ENCODE measurements around the gene KCMF1.
"Not testable (repeated sequence)": the region's sequence is repeated elsewhere in the genome, so short reads cannot be mapped to it uniquely, and the experiment has no call there.

KCMF1 gene

GRCh38 chr2:84970868-84971509 is at the start of gene KCMF1:
TSS of gene KCMF1 (plus strand) at chr2:84971161. CDS start at chr2:84971452, 291 bp downstream.
- FAIRE-seq = no peak

GRCh38 chr2:84923009-84923408 is 48.0 kb upstream of the KCMF1 start:
- no peak for FAIRE-seq

- FAIRE-seq = no peak
Measured at GRCh38 chr2:84924173-84925106, 46.5 kb upstream of the KCMF1 start.

DNA sequence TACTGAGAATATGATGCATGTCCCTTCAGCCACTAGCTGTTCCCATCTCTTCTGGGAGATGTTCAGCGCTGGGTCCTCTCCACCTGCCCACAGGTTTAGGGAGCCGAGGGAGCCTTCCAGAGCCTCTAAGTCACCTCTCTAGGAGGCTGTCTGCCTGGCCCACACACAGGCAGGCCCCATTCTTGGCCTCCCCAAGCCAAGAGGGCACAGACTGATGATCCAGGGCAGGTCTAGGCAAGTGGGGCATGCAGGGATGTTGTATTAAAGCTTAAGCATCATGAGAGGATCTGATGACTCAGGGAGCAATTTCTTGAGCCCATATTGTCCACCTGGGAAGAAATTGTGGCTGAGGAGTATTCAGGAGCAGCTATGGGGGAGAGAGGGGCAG is 45.6 kb upstream of the KCMF1 start:
- no peak for FAIRE-seq

- FAIRE-seq = no peak
Measured at GRCh38 chr2:84925724-84926376, 45.1 kb upstream of the KCMF1 start.

DNA sequence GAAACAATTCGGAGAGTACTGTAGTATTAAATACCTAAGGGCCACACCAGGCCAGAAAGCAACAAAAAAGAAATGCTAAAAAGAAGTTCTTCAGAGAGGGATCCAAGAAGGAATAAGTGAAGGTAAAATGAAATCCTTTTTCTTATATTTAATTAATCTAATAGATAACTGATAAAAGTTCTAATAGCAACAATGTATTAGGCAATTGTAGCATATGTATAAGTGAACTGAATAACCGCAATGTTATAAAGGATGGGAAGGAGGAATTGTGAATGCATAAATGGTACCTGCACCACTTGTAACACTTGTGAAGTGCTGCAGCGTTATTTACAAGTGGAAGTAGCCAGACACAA is 43.7 kb upstream of the KCMF1 start:
- no peak for FAIRE-seq

- FAIRE-seq = no peak
Measured at GRCh38 chr2:84931384-84931821, 39.6 kb upstream of the KCMF1 start.

GRCh38 chr2:84938194-84938879 is 32.6 kb upstream of the KCMF1 start:
- no peak for FAIRE-seq

DNA sequence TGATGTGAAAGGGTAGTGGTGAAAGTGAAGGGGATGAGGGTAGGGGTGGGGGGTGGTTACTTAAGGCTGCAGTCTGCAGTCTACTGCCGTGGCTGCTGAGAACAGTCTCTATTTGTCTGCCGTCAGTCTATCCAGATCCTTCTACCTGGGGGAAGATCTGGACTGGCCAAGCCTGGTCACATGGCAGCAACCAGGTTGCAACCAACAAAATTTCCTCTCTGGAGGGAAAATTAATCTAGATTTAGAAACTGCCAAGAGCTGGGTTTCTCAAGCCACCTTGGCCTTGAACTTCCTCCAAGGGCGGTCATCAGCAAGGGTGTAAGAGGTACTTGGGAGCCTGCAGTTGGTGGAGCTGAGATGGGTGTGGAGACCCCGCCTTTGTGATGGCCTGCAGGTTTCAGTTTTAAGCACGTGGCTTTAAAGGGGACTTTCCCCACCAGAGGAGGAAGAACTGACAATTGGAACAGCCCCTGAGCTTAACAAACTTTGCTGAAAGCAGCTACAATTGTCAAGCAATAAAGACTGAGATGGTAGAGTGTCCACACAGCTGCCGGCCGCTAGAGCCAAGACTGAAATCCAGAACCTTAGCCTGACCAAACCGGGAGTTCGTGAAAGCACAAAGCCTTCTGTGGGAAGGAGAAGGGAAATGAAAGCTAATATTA is 31.4 kb upstream of the KCMF1 start:
- no peak for FAIRE-seq

DNA sequence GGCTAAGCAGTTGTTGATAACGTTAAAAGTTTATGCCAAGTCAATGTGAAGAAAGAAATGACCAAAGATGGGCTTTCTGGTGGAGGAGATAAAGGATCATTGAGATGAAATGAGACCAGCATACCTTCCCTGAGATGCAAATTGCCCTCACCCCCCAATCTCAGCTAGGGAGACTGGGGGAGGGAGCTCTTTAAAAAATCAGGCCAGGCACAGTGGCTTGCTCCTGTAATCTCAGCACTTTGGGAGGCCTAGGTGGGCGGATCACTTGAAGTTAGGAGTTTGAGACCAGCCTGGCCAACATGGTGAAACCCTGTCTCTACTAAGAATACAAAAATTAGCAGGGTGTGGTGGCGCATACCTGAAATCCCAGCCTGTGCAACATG is 30.9 kb upstream of the KCMF1 start:
- no peak for FAIRE-seq

- FAIRE-seq = no peak
Measured at GRCh38 chr2:84940831-84941412, 30.0 kb upstream of the KCMF1 start.

GRCh38 chr2:84942166-84942565 is 28.8 kb upstream of the KCMF1 start:
- FAIRE-seq = no peak

GRCh38 chr2:84942964-84943421 is 28.0 kb upstream of the KCMF1 start:
- FAIRE-seq = no peak

DNA sequence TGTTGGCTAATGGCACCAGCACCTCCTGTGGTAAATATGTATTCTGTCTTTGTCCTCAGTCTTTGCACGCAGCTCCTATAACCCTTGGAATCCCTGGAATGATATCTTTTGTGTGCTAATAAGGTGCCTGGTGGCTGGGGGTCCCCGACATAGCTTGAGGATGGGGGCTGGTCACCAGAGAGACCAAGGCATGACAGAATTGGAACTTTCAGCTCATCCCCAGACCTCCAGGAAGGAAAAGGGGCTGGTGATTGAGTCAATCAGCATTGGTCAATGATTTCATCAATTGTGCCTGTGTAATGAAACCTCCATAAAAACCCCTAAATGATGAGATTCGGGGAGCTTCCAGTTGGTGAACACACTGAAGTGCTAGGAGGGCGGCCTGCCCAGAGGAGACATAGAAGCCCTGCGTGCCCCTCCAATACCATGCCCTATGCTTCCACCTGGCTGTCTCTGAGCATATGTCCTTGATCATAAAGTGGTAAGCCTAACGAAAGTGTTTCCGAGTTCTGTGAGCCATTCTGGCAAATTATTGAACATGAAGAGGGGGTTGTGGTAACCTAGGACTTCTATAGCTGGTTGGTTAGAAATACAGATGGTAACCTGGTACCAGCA is 26.6 kb upstream of the KCMF1 start:
- FAIRE-seq = no peak

GRCh38 chr2:84945838-84946203 is 25.1 kb upstream of the KCMF1 start:
- FAIRE-seq = not testable (repeated sequence)

GRCh38 chr2:84946204-84947009 is 24.6 kb upstream of the KCMF1 start:
- no peak for FAIRE-seq

DNA sequence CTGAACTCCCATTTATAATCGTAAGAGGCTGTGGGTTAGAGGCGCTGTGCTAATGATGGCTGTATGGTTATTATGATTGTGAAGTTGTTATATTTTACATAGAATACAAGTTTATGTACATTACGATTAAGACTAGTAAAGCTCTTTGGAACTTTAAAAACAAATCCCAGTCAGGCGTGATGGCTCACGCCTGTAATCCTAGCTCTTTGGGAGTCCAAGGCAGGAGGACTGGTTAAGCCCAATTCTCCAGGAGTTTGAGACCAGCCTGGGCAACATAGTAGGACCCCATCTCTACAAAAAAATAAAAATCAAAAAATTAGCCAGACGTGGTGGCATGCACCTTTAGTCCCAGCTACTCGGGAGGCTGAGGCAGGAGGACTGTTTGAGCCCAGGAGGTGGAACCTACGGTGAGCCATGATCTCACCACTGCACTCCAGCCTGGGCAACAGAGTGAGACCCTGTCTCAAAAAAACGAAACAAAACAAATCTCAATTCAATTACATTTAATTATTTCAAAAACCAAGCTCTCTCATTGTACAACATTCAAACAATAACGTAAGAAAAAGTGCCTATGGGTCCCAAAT is 23.9 kb upstream of the KCMF1 start:
- FAIRE-seq = no peak

GRCh38 chr2:84953535-84953934 is 17.4 kb upstream of the KCMF1 start:
- FAIRE-seq = no peak

DNA sequence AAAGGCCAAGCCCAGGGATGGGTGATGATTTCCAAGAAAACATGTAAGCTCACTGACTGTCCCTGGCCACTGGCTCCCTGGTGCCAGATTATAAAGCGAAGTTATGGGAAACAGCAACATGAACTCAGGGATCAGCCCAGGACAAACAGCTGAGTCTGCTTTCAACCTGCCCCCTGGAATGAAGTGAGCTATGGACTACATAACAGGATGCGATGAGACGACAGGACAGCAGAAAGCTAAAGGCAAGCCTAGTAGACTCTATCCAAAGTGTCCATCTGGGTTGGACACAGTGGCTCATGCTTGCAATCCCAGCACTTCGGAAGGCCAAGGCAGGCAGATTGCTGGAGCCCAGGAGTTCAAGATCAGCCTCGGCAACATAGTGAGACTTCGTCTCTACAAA is 16.6 kb upstream of the KCMF1 start:
- FAIRE-seq = no peak
